ENCODE measurements around the gene GREB1L.
A peak's percentile ranks its signal among the peaks of the same experiment; 100 is the strongest.

GREB1L gene

GRCh38 chr18:21450913-21451312 is 208.9 kb downstream of the GREB1L start:
- DNase-seq (ENCODE audit: low spot score): no peak

DNA sequence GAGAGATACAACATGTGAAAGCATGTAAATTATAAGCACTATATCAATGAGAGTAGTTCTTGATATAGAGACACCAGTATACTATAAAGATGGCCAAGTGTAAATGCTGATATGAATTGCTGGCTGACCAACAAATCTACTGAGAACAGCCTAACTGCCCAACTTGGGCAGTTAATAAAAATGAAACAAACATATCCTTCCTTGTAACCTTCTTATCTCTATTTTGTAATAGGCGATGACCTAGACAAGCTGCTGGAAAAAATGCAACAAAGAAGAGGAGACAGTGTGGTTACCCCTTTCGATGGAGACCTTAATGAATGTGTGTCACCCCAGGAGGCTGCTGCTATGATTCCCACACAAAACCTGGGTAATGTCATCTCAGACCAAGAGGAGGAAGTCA is 209.8 kb downstream of the GREB1L start:
- DNase-seq (ENCODE audit: low spot score): no peak

DNA sequence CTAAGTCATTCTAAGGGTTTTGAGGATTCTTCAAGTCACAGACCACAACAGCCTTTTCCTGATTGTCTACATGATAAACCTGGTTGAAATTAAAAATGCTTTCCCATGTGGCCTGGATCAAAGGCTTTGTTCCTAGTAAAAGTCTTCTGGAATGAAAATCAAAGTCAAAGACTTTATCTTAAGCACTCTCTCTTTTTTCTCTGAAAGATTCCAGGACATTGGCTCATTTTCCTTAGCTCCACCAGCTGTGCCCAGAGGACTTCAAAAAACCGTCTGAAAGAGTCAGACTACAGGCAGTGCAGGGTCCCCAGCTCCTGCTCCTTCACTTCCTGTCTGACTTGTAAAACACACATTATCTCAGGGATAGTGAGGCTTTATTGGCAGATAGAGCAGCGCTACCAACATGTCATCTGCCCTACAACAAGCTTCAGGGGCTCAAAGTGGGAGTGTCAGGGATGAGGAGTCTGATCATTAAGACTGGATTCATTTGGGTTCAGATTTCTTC is 210.3 kb downstream of the GREB1L start:
- DNase-seq (ENCODE audit: low spot score): no peak

- DNase-seq (ENCODE audit: low spot score): no peak
Observed at GRCh38 chr18:21452796-21453510, 210.9 kb downstream of the GREB1L start.

- no peak for DNase-seq (ENCODE audit: low spot score)
Observed at GRCh38 chr18:21453511-21453901, 211.5 kb downstream of the GREB1L start.

- no peak for DNase-seq (ENCODE audit: low spot score)
Observed at GRCh38 chr18:21454725-21455124, 212.7 kb downstream of the GREB1L start.

GRCh38 chr18:21456428-21457178 is 214.6 kb downstream of the GREB1L start:
- no peak for DNase-seq (ENCODE audit: low spot score)

DNA sequence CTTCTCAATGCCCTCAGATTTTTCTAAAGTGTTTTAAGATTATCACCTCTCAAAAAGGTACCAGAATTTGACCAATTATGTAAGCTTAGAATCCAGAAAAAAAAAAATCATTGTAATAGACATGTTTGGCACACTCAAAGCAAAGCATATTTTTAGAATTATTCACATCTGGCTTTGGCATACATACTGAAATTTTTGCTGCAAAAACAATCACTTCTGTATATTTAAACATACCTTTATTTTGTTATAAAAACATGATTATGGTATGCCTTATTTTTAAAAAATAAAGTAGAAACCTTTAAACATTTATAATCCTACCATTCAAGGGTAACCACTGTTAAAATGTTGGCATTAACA is 215.1 kb downstream of the GREB1L start:
- no peak for DNase-seq (ENCODE audit: low spot score)

DNA sequence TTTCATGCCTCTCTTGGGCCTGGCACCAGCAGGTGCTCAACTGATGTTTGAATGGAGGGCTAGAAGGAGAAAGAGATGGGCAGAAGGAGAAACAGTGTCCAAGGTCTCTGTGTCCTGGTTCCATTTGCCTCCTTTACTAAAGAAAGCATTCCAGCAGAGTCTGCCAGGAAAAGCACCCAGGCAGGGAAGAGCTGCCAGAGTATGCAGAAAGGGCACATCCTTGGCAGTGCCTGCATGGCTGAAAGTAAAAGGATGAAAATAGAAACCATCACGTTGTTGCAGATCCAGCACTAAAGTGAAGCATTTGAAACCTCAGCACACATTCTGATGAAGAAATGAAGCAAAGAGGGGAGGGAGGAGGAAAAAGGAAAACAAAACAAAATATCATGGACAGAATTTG is 216.3 kb downstream of the GREB1L start:
- no peak for DNase-seq (ENCODE audit: low spot score)

DNA sequence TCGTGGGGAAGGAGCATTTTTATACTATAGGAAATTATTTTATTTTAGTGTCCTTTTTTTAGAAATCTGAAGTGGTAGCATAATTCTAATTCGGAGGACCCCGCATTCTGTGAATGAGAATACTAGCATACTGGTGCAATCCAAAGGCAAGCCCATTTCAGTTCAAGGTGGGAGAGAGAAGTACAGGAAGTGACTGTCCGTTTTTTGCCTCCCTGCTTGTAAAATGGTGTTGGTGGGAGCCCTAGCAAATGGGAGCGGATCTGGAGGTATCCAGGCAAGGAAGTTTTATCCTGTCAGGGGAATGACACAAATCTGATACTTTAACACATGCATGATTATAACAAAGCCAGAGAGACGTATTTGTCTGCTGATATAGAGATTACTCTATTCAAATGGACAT is 216.8 kb downstream of the GREB1L start:
- no peak for DNase-seq (ENCODE audit: low spot score)

DNA sequence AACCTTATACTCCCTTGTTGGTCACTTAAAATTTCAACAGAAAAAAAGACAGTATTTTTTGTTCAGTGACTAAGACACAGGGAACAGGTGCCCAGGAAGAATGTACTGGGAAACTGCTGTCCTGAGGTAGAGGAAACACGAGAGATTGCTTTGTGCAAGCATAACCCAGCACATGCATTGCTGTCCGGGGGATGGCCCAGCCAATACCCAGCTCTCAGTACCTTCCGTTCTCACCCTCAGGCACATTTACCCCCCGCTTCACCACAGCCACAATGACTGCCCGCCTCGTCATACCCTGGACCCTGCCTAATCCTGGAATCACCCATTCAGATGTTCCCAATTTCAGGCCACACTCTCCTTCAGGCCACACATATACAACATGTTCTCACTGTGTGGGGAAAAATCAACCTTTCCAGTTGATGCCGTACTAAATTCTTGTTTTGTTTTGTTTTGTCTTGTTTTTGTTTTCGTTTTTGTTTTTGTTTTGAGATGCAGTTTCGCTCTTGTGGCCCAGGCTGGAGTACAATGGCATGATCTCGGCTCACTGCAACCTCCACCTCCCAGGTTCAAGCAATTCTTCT is 217.8 kb downstream of the GREB1L start:
- no peak for DNase-seq (ENCODE audit: low spot score)

GRCh38 chr18:21461460-21461859 is 219.4 kb downstream of the GREB1L start:
- no peak for DNase-seq (ENCODE audit: low spot score)

DNA sequence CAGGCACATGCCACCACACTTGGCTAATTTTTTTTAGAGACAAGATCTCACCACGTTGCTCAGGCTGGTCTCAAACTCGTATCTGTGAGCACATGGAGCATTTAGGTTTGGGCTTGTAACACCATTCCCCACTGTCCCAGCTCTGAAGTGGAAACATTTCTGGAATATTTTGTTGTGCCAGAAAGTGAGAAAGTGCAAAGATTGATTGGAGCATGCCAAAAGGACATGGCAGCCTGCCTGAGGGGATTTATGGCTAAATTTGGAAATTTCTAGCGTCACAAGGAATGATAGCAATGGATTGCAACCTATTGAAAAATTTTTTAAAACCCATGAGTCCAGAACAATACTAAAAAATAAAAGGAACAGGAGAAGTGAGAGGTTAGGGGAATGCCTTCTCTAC is 221.7 kb downstream of the GREB1L start:
- no peak for DNase-seq (ENCODE audit: low spot score)

DNA sequence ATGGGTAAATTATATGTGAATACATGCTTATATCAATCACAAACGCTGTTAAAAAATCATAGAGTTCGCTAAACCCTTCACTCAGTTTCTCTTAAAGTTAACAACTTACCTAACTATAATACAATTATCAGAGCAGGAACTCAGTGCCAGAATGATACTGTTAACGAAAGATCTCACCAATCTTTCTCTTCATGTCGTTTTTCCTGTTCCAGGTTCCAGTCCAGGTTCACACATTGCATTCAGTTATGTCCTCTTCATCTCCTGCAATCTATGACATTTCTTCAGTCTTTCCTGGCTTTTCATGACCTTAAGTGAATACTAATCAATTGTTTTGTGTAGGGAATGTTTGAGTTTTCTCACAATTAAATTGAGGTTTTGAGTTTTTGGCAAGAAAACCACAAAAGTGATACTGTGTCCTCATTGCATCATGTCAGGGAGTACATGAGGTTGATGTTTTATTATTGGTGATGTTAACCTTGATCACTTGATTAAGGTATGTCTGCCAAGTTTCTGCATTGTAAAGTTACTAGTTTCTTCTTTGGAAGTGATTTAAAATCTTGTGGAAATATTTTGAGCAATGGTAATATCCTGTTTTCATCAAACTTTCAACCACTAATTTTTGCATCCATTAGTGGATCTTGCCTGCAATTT is 226.6 kb downstream of the GREB1L start:
- DNase-seq (ENCODE audit: low spot score): no peak

GRCh38 chr18:21472741-21473140 is 230.7 kb downstream of the GREB1L start:
- no peak for DNase-seq (ENCODE audit: low spot score)

- no peak for DNase-seq (ENCODE audit: low spot score)
Observed at GRCh38 chr18:21474621-21475020, 232.6 kb downstream of the GREB1L start.

- no peak for DNase-seq (ENCODE audit: low spot score)
Observed at GRCh38 chr18:21479721-21480120, 237.7 kb downstream of the GREB1L start.

DNA sequence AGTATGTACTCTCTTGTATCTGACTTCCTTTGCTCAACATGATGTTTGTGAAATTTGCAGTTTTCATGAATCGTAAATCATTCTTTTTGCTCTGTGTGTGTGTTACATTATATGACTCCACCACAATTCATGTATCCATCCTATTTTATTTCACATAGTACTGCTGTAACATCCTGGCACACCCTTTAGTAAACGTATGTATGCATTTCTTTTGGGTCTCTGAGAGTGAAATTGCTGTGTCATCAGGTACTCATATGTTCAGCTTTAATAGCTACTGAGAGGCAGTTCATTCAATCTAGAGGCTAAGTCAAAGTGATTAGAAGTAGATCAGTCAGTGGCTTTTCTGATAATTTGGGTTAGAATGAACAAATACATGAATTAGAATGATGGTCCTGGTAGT is 239.7 kb downstream of the GREB1L start:
- DNase-seq (ENCODE audit: low spot score): no peak

GRCh38 chr18:21483051-21483450 is 241.0 kb downstream of the GREB1L start:
- DNase-seq (ENCODE audit: low spot score): no peak

- DNase-seq (ENCODE audit: low spot score): peak; percentile 19
Observed at GRCh38 chr18:21484851-21485636, 243.0 kb downstream of the GREB1L start.

GRCh38 chr18:21486905-21487437 is 244.9 kb downstream of the GREB1L start:
- no peak for DNase-seq (ENCODE audit: low spot score)
